GM21360 (cell line): ENCODE data around the gene HIPK4.

ENCODE experiments used
- ATAC-seq: cut with Tn5 transposase; IDR thresholded peaks from one replicate; pipeline ENCODE4 v1.9.1; 2021; ENCODE audit warnings: mild to moderate bottlenecking, moderate library complexity; ENCODE audit not compliant: unreplicated experiment

HIPK4 gene

DNA sequence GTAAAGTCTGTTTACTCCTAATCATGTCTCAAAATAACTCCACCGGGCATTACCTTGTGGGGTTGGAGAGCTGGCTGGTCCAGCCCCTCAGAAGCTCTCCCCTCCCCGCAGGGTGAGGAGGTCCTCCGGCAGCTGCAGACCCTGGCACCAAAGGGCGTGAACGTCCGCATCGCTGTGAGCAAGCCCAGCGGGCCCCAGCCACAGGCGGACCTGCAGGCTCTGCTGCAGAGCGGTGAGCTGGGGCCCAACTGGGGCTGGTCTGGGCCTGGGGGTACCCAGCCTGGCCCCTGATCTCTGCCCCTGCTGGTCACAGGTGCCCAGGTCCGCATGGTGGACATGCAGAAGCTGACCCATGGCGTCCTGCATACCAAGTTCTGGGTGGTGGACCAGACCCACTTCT lies 20.2 kb downstream of the HIPK4 start:
- no peak for ATAC-seq

DNA sequence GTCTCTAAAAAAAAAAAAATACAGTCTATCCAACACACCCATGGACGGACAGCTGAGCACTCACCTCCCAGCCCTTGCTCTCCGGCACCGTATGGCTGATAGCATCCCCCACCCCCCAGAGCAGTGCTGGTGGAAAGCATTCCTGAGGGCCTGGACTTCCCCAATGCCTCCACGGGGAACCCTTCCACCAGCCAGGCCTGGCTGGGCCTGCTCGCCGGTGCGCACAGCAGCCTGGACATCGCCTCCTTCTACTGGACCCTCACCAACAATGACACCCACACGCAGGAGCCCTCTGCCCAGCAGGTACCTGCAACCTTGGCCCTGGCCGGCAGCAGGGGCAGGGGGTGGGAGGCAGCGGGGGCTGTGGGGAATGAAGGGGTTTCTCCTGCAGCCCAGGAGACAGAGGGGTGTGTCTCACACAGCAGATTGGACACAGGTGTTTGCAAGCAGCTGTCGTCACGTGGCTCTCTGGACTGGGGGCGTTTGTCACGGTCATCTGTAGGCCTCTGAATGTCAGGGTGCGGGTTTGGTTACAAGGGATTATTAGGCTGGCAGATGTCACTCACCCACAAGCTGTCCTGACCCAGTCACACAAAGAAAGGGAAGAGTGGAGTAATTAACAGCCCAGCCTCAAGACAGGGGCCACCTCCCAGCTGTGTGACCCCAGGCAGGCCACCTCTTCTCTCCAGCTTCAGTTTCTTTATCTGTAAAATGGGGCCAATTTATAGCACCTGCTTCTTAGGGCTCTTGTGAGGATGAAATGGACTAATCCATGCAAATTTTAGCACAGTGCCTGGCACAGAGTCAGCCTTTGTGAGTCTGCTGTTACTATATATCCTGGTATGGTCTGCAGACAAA lies 22.2 kb downstream of the HIPK4 start:
- no peak for ATAC-seq

DNA sequence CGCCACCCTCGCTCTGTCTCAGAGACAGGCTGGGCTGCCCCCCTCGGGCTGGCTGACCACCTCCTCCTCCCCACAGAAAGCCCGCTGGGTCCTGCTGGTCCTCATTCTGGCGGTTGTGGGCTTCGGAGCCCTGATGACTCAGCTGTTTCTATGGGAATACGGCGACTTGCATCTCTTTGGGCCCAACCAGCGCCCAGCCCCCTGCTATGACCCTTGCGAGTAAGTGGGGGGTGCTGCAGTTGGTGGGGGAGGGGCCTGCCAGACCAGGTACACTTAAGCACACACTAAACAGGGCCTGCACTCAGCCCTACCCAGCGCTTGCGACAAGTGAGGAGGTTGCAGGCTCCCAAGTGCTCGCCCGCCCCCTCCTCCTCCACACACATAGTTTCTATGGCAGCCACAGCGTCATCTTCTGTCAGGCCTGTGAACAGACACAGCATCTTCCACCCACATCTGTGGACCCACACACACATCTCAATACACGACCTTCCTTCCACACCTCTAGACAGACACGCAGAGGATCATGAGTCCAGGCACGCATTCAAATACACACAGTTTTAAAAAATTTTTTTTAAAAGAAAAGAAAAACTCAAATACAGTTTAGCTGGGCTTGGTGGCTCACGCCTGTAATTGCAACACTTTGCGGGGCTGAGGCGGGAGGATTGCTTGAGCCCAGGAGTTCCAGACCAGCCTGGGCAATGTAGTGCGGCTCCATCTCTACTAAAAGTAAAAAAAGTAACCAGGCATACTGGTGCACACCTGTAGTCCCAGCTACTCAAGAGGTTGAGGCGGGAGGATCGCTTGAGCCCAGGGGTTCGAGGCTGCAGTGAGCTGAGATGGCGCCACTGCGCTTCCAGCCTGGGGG lies 23.1 kb downstream of the HIPK4 start:
- ATAC-seq: no peak

DNA sequence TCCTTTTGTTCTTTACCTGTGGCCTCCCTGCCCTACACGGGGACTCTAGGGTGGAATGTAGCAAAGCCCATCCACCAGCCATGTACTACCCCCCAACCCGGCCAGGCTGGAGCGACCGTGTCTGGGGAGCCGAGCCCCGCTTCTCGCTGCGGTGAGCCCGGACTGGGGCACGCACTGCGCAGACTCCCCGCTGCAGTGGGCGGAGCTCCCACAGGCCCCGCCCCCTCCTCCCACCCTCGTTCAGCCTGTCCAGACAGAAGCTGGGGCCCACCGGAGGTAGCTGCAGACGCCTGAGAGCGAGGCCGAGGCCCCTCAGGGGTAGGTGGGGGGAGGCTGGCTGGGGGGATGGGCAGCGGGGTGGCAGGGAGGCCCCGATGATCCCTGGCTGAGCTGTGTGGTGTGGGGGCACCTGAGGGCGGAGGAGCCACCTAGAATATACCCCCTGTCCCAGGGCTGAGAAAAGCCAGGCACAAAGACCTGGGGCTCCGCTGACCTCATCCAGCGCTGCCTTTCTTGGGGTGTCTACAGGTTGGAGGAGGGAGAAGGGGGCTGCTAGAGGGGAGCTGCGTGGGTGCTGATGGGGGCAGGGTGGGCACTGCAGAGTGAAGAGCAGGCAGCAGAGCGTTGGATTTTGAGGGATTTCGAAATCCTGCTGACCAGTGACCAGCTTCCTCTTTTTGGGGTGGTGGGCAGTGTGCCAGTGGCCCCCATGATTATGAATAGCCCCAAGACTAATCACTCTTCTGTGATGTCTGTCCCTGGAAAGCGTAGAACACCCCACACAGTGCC lies 24.2 kb downstream of the HIPK4 start:
- ATAC-seq: no peak

DNA sequence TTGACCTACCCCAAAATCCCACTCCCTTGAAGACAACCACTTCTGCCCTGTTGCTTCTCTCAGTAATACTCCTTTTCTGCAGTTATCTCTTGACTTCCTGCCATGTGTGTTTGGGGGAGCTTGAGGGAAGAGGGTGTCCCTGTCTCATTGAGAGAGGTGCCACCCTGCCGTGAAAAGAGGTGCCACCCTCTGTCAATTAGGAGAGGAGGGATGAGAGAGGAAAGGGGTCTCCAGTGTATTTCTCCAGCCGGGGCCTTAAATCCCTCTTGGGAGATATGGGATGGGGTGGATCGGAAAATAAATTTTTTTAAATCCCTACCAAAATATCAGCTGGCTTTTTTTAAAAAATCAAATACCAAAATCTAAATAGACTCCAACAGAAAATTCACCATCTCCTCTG lies 25.0 kb downstream of the HIPK4 start:
- ATAC-seq: no peak

DNA sequence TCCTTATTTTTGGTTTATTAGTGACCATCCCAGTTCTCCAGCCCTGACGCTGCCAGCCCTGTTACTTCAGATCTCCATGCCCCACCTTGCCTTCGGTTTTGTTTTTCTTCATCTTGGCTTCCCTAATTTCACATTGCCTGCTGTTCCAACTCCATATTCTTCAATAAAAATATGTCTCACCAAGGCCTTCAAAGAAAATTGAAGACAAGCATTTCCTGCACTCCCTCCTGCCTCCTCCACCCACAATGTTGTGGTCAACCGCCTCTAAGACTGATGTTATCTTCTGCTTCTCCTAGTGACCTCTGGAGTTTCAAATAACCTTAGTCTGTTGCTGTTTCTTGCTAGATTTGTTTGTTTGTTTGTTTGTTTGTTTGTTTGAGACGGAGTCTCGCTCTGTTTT lies 26.9 kb downstream of the HIPK4 start:
- ATAC-seq: no peak

DNA sequence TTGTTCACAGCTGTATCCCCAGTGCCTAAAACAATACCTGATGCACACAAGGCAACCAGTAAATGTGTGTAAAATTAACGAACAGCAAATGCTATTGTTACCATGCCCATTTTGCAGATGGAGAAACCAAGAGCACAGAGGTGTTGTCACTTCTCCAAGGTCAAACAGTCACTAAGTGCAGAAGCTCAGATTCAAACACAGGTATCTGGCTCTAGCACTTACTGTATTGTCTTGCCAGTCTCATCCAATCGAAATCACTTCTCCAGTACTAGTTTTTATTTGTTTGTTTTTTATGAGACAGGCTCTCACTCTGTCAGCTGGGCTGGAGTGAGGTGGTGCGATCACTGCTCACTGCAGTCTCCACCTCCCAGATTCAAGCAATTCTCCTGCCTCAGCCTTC lies 27.8 kb downstream of the HIPK4 start:
- ATAC-seq: no peak

DNA sequence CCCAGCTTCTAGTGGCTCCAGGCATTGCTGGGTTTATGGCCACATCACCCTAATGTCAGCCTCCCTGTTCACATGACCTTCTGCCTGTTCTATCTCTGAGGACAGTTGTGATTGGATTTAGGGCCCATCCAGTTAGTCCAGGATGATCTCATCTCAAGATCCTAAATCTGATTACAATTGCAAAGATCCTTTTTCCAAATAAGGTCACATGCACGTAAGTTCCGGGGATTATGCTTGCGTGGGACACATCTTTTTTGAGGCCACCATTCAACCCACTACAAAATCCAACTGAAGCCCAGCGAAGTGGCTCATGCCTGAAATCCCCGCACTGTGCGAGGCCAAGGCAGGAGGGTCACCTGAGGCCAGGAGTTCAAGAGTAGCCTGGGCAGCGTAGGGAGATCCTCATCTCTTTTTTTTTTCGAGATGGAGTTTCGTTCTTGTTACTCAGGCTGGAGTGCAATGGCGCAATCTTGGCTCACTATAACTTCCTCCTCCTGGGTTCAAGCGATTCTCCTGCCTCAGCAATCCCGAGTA lies 29.2 kb downstream of the HIPK4 start:
- no peak for ATAC-seq

DNA sequence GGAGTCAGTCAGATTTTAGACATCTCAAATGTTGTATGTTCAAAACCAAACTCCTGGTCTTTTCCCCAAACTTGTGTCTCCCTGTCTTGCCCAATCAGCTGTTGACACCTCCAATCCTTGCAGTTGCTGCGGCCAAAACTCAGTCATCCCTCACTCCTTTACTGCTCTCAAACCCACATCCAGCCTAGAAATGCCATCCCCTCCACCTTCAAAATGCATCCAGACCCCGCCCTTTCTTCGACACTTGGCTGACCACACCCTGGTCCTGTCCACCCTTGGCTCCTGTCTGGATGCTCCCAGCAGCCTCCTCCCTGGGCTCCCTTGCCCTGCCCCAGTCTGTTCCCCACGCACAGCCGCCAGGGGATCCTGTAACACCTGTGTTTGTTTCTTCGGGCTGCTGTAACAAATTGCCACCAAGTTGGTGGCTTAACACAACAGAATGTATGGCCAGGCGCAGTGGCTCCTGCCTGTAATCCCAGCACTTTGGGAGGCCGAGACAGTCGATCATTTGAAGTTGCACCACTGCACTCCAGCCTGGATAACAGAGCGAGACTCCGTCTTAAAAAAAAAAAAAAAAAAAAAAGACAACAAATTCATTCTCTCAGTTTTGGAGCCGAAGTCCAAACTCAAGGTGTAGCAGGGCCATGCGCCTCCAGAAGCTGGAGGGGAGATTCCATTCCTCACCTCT lies 29.8 kb downstream of the HIPK4 start:
- no peak for ATAC-seq

DNA sequence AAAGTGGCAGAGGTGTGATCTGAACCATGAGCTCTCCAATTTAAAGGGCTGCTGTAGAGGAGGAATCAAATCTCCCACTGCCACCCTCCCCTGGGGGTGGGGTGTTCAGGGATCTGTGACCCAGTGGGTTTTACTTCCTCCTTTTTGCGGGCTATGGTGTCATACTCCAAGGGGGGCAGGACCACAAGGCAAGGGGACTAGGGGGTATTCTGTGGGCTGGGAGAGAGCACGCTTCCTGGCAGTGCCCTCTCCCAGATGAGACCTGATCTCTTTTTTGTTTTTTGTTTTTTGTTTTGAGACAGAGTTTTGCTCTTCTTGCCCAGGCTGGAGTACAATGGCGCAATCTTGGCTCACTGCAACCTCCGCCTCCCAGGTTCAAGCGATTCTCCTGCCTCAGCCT lies 31.2 kb downstream of the HIPK4 start:
- no peak for ATAC-seq

DNA sequence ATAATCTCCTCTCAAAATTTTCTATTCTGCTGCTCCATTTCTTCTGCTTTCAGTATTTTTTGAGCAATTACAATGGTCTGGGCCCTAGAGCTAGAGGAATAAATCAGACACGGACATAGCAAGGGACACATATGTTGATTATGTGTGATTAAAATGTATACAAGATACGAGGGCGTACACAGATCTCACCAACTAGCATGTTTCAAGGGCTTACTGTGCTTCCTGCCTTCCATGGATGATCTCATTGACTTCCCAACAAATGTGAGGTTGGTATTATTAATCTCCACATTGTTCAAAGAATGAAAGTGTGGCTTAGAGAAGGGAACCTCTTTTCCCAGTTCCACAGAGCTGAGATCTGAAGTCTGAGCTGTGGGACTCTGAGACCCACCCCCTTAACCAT lies 32.3 kb downstream of the HIPK4 start:
- no peak for ATAC-seq

DNA sequence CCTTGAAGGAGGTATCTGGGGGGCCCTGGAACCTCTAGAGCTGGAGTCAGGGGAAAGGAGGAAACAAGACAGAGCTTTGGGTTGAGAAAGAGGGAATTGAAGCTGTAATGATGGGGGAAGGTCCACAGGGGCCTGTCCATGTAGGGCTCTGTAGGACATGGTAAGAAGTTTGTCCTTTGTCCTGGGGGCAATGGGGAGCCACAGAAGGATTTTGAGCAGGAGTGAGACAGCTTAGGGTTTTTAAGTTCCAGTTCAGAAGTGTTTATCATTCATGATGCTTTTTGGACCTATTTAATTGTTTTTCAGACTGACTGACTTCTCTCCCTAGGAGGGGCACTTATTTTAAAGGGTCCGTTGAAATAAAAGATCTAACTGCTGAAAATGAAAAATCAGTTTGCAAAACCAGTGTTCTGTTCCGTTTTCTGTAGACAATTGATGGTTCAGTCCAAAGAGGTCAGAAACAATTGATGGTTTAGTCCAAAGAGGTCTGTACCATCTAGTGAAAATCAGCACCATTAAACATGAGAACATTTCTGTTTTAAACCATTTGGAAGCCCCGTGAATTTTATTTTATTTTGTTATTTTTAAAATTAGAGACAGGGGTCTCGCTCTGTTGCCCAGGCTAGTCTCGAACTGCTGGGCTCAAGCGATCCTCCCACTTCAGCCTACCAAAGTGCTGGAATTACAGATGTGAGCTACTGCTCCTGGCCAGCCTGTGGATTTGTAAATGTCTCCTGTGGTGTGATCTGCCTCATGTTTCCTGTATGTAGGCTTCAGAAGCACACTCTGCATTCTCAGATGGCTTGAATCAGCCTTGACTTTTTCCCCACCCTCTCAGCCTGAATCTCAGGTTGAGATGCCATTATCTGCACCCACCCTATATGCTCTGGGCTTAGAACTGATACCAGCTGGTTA lies 33.0 kb downstream of the HIPK4 start:
- no peak for ATAC-seq

DNA sequence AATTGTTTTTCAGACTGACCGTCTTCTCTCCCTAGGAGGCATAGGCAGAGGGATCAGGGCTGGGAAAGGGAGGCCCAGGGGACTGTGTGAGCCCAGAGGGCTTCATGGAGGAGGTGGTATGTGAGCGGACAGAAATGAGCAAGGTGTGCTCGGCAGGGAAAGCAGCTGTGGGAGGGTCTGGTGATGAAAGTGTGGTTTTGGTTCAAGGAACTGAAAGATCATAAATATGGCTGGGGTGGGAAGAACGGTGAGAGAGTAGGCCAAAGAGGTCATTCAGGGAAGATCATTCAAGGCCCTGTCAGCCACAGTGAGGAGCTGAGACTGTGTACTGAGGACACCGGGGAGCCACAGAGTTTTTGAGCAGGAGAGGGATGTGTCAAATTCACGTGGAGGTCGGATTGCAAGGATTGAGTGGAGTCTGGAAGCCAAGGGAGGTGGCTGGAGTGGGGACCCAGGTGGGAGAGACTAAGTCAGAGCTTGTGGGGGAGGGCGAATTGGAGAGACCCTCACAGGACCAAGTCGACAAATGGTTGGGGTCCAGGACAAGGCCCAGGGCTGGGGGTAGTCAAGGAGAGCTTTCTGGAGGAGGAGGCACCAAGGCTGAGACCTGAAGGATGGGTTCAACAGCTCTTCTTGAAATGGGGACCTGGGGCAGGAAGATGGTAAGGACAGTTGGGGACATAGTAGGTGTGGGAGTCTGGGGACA lies 33.9 kb downstream of the HIPK4 start:
- ATAC-seq: no peak

DNA sequence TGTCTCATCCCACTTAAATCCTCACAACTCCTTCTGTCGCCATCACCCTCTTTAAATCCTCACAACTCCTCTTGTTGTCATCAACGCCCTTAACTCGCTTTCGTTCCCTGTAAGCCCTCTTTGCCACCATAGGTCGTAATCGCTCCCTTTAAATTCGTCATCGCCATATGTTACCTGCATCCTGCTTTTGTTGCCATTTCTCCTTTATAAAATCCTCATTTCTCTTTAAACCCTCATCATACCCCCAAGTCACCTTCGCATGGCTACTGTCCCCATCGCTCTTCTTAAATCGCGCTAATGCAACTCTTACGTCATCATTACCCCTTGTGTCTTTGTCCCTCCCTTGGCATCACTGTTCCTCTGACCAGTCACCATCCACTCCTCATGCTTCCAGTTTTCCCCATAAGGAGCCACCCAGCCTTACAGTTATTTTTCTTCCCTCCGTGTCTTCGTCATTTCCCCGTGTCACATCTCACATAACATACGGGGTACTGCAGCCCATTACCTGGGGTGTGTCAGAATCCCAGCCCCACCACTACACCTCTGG lies 40.9 kb downstream of the HIPK4 start:
- no peak for ATAC-seq

DNA sequence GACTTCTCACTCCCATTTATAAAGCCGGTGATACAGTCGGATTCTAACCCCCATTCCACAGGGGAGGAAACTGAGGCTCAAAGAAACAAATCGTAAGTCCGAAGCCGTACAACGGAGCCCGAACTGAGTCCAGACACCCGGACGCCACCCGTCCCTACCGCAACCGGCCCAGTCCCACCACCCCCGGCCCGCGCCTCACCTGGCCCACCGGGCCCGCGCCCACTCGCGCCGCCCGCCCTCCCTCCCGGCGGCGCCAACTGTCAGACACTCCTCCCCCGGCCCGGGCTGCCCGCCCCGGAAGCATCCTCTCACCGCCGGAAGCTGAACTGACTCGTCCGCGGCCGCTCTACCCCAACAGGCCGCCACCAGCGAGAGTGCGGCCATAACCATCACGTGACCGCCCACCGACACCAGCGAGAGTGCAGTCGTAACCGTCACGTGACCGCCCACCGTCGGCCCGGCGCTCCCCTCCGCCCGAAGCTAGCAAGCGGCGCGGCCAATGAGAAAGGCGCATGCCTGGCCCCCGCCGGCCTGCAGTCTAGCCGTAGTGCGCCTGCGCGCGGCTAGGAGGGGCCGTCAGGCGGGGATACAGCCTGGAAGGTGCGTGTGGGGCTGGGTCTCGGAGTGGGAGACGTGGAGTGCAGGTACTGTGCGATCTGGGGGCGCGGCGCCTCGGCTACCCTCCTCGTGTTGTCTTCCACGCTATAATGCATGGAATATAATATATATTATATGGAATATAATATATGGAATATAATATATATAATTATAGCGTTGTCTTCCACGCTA lies 41.7 kb downstream of the HIPK4 start, which contains the start of the genes C19orf47 and PLD3:
Gene C19orf47, minus strand, starts transcription at position 273 of the 789 bp plus-strand sequence. CDS start 6,540 bp downstream, outside the sequence.
Gene PLD3, plus strand, starts transcription at position 571 of the 789 bp plus-strand sequence. CDS start 17,789 bp downstream, outside the sequence.
- ATAC-seq: peak; percentile 92

DNA sequence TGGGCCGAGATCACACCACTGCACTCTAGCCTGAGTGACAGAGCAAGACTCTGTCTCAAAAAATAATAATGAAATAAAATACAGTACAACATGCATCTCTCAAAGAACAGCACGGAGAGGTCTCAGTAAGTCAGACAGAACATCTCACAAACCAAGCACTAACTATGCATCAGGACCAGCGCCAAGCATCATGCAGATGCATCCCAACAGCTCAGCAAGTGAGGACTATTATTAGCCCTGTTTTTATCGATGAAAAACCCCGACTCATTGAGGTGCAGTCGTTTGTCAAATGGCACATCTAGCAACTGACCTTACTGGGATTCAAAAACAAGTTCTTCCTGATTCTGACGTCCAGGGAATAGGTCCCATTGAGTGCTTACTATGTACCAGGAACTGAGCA lies 45.6 kb downstream of the HIPK4 start:
- no peak for ATAC-seq

DNA sequence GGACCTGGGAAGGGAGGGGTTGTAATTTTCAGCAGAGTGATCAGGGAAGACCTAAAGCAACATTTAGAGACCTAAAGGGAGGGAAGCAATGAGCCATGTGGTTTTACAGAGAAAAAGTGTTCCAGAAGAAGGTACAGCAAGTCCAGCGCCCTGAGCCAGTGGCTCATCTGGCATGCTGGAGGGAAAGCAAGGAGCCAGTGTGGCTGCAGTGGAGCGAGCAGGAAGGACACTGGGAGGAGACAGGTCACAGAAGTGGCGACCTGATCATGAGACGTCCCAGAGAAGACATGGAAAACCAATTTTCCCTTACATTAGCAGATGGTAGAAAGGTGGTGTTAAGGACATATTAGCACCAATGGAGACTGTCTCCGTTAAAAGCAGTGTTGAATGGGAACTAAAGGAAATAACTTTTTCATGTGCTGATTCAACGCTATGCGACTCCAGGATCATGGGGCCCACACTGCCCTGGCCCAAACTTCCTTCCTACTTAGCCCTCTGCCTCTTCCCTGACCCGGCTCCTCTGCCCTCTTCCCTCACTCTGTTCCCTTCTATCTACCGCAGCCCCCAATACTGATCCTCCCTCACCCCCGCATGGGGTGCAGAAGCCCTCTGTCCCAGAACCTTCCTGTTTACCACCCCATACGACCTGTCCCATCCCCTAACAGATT lies 47.2 kb downstream of the HIPK4 start:
- no peak for ATAC-seq
